ENCODE results near the gene PPBP.

DNA sequence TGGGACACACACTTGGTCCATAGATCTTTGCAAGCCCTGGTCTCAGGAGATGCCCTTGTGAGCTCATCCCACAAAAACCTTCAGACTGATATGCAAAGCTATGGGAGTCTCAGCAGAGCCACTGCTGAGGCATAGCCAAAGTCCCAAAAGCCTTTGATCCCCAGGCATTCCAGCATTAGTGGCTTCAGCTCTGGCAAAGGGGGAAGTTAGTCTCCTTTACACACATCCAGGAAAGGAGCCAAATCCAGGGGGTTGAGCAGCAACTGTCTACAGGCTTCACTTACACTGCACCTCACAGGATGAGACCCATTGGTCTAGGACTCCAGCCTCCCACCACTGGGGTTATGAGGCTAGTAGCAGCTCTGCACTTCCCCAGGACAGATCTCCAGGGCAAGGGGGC, 20.1 kb downstream of the PPBP start:
- no peak for TF ChIP-seq TEAD1 (CRISPR knock-in tag; IDR thresholded peaks at IDR 0.05)
- TF ChIP-seq, protein P1, sequence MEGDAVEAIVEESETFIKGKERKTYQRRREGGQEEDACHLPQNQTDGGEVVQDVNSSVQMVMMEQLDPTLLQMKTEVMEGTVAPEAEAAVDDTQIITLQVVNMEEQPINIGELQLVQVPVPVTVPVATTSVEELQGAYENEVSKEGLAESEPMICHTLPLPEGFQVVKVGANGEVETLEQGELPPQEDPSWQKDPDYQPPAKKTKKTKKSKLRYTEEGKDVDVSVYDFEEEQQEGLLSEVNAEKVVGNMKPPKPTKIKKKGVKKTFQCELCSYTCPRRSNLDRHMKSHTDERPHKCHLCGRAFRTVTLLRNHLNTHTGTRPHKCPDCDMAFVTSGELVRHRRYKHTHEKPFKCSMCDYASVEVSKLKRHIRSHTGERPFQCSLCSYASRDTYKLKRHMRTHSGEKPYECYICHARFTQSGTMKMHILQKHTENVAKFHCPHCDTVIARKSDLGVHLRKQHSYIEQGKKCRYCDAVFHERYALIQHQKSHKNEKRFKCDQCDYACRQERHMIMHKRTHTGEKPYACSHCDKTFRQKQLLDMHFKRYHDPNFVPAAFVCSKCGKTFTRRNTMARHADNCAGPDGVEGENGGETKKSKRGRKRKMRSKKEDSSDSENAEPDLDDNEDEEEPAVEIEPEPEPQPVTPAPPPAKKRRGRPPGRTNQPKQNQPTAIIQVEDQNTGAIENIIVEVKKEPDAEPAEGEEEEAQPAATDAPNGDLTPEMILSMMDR (IDR thresholded peaks at IDR 0.05) = no peak
- TF ChIP-seq TEAD4 (CRISPR knock-in tag; IDR thresholded peaks at IDR 0.05) = no peak
- no peak for TF ChIP-seq GABPB1 (CRISPR knock-in tag; IDR thresholded peaks at IDR 0.05)
- TF ChIP-seq ZNF317 (CRISPR knock-in tag; IDR thresholded peaks at IDR 0.05; ENCODE audit: borderline replicate concordance, low read depth) = no peak
- TF ChIP-seq, protein P2, sequence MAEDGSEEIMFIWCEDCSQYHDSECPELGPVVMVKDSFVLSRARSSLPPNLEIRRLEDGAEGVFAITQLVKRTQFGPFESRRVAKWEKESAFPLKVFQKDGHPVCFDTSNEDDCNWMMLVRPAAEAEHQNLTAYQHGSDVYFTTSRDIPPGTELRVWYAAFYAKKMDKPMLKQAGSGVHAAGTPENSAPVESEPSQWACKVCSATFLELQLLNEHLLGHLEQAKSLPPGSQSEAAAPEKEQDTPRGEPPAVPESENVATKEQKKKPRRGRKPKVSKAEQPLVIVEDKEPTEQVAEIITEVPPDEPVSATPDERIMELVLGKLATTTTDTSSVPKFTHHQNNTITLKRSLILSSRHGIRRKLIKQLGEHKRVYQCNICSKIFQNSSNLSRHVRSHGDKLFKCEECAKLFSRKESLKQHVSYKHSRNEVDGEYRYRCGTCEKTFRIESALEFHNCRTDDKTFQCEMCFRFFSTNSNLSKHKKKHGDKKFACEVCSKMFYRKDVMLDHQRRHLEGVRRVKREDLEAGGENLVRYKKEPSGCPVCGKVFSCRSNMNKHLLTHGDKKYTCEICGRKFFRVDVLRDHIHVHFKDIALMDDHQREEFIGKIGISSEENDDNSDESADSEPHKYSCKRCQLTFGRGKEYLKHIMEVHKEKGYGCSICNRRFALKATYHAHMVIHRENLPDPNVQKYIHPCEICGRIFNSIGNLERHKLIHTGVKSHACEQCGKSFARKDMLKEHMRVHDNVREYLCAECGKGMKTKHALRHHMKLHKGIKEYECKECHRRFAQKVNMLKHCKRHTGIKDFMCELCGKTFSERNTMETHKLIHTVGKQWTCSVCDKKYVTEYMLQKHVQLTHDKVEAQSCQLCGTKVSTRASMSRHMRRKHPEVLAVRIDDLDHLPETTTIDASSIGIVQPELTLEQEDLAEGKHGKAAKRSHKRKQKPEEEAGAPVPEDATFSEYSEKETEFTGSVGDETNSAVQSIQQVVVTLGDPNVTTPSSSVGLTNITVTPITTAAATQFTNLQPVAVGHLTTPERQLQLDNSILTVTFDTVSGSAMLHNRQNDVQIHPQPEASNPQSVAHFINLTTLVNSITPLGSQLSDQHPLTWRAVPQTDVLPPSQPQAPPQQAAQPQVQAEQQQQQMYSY (CRISPR knock-in tag; IDR thresholded peaks at IDR 0.05) = no peak
- TF ChIP-seq, protein P3, sequence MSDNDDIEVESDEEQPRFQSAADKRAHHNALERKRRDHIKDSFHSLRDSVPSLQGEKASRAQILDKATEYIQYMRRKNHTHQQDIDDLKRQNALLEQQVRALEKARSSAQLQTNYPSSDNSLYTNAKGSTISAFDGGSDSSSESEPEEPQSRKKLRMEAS (CRISPR knock-in tag; IDR thresholded peaks at IDR 0.05) = no peak
- TF ChIP-seq FOXP1 (CRISPR knock-in tag; IDR thresholded peaks at IDR 0.05; ENCODE audit: borderline replicate concordance) = no peak
- TF ChIP-seq CREB1 (CRISPR knock-in tag; IDR thresholded peaks at IDR 0.05) = no peak
